OCI-LY3 (cell line): Measurements from ENCODE around the gene LSMEM2.

Source experiments
- EZH2phosphoT487 ChIP-seq: fragments of 200-600 bp; shearing (Covaris generic); IDR thresholded peaks from 2 replicates; pipeline ENCODE4 v1.6.1; 2018; ENCODE audit warnings: antibody characterized with exemption, mixed run types, low read depth
- TF ChIP-seq, protein P1 (sequence below): fragments of 200-600, 300-600 bp; sonication (generic); IDR thresholded peaks from 2 replicates; pipeline ENCODE4 v1.5.1; 2014; ENCODE audit warnings: antibody characterized with exemption, low read length, low read depth

DNA sequence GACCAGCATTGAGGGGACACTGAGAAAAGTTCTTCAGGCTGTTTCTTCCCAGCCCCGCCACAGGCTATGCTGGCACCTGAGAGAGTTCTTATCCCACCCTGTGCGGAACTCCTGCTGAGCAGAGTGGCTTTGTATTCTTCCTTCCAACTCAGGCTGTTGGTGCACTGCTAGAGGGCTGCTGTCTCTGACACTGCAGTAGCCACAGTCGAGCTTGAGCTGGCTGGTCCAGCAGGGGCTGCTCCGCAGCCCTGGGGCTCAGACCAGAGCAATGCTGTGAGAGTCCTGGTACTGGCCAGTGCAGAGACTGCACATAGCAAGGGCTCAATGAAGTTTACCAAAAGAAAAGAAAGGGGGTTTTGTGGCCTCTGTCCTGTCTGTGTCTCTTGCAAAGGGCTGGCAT, 39.2 kb upstream of the LSMEM2 start:
- TF ChIP-seq EZH2phosphoT487: no peak
- TF ChIP-seq, protein P1, sequence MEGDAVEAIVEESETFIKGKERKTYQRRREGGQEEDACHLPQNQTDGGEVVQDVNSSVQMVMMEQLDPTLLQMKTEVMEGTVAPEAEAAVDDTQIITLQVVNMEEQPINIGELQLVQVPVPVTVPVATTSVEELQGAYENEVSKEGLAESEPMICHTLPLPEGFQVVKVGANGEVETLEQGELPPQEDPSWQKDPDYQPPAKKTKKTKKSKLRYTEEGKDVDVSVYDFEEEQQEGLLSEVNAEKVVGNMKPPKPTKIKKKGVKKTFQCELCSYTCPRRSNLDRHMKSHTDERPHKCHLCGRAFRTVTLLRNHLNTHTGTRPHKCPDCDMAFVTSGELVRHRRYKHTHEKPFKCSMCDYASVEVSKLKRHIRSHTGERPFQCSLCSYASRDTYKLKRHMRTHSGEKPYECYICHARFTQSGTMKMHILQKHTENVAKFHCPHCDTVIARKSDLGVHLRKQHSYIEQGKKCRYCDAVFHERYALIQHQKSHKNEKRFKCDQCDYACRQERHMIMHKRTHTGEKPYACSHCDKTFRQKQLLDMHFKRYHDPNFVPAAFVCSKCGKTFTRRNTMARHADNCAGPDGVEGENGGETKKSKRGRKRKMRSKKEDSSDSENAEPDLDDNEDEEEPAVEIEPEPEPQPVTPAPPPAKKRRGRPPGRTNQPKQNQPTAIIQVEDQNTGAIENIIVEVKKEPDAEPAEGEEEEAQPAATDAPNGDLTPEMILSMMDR: no peak
